ENCODE results near the gene ING4. TPM values are rescaled to one million over a fixed set of nuclear protein-coding genes. Genes with fewer than 3 reads are reported as not detected.
A peak's percentile ranks its signal among the peaks of the same experiment; 100 is the strongest.

Gene ING4
- total and polyA plus RNA-seq, 2 of the 13 experiments (the other 11 are each of a cell fraction or from before 2014, with no cell fraction given): 14.4 to 32.4 TPM

GRCh38 chr12:6631549-6631961 lies 31.4 kb downstream of the ING4 start (continued):
- TF ChIP-seq ZNF546 (CRISPR knock-in tag; conservative IDR thresholded peaks at IDR 0.05): no peak
- TF ChIP-seq, protein P1, sequence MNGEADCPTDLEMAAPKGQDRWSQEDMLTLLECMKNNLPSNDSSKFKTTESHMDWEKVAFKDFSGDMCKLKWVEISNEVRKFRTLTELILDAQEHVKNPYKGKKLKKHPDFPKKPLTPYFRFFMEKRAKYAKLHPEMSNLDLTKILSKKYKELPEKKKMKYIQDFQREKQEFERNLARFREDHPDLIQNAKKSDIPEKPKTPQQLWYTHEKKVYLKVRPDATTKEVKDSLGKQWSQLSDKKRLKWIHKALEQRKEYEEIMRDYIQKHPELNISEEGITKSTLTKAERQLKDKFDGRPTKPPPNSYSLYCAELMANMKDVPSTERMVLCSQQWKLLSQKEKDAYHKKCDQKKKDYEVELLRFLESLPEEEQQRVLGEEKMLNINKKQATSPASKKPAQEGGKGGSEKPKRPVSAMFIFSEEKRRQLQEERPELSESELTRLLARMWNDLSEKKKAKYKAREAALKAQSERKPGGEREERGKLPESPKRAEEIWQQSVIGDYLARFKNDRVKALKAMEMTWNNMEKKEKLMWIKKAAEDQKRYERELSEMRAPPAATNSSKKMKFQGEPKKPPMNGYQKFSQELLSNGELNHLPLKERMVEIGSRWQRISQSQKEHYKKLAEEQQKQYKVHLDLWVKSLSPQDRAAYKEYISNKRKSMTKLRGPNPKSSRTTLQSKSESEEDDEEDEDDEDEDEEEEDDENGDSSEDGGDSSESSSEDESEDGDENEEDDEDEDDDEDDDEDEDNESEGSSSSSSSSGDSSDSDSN (CRISPR knock-in tag; IDR thresholded peaks at IDR 0.05): peak; percentile 14; the same call in 1 of the 2 replicates
- TF ChIP-seq, protein P2, sequence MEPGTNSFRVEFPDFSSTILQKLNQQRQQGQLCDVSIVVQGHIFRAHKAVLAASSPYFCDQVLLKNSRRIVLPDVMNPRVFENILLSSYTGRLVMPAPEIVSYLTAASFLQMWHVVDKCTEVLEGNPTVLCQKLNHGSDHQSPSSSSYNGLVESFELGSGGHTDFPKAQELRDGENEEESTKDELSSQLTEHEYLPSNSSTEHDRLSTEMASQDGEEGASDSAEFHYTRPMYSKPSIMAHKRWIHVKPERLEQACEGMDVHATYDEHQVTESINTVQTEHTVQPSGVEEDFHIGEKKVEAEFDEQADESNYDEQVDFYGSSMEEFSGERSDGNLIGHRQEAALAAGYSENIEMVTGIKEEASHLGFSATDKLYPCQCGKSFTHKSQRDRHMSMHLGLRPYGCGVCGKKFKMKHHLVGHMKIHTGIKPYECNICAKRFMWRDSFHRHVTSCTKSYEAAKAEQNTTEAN (CRISPR knock-in tag; conservative IDR thresholded peaks at IDR 0.05): peak; percentile 73
- TF ChIP-seq, protein P3, sequence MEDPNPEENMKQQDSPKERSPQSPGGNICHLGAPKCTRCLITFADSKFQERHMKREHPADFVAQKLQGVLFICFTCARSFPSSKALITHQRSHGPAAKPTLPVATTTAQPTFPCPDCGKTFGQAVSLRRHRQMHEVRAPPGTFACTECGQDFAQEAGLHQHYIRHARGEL (CRISPR knock-in tag; IDR thresholded peaks at IDR 0.05): no peak
- TF ChIP-seq KDM5B (CRISPR knock-in tag; IDR thresholded peaks at IDR 0.05; ENCODE audit: borderline replicate concordance): 0 out of 2 replicates have a peak, but pooled peaks have one; percentile 48
- TF ChIP-seq, protein P4, sequence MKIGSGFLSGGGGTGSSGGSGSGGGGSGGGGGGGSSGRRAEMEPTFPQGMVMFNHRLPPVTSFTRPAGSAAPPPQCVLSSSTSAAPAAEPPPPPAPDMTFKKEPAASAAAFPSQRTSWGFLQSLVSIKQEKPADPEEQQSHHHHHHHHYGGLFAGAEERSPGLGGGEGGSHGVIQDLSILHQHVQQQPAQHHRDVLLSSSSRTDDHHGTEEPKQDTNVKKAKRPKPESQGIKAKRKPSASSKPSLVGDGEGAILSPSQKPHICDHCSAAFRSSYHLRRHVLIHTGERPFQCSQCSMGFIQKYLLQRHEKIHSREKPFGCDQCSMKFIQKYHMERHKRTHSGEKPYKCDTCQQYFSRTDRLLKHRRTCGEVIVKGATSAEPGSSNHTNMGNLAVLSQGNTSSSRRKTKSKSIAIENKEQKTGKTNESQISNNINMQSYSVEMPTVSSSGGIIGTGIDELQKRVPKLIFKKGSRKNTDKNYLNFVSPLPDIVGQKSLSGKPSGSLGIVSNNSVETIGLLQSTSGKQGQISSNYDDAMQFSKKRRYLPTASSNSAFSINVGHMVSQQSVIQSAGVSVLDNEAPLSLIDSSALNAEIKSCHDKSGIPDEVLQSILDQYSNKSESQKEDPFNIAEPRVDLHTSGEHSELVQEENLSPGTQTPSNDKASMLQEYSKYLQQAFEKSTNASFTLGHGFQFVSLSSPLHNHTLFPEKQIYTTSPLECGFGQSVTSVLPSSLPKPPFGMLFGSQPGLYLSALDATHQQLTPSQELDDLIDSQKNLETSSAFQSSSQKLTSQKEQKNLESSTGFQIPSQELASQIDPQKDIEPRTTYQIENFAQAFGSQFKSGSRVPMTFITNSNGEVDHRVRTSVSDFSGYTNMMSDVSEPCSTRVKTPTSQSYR (CRISPR knock-in tag; IDR thresholded peaks at IDR 0.05; ENCODE audit: borderline replicate concordance): no peak
- TF ChIP-seq HIVEP1 (CRISPR knock-in tag; IDR thresholded peaks at IDR 0.05): 0 out of 2 replicates have a peak, but pooled peaks have one; percentile 36
- no peak for TF ChIP-seq EED (CRISPR knock-in tag; IDR thresholded peaks at IDR 0.05)
- peak; percentile 35; the same call in 1 of the 2 replicates for TF ChIP-seq SALL1 (CRISPR knock-in tag; IDR thresholded peaks at IDR 0.05)
- TF ChIP-seq KAT8 (CRISPR knock-in tag; IDR thresholded peaks at IDR 0.05): 0 out of 2 replicates have a peak, but pooled peaks have one; percentile 29
- 0 out of 2 replicates have a peak, but pooled peaks have one; percentile 17 for TF ChIP-seq HNF4A (CRISPR knock-in tag; IDR thresholded peaks at IDR 0.05)
